ENCODE results near the gene NBPF1. TPM values are rescaled to one million over a fixed set of nuclear protein-coding genes. Genes with fewer than 3 reads are reported as not detected.
"Not testable (repeated sequence)": the region's sequence is repeated elsewhere in the genome, so short reads cannot be mapped to it uniquely, and the experiment has no call there.

Gene NBPF1
- total and polyA plus RNA-seq, 9 donors, result 14.7 to 111 (median 55.9) TPM

DNA sequence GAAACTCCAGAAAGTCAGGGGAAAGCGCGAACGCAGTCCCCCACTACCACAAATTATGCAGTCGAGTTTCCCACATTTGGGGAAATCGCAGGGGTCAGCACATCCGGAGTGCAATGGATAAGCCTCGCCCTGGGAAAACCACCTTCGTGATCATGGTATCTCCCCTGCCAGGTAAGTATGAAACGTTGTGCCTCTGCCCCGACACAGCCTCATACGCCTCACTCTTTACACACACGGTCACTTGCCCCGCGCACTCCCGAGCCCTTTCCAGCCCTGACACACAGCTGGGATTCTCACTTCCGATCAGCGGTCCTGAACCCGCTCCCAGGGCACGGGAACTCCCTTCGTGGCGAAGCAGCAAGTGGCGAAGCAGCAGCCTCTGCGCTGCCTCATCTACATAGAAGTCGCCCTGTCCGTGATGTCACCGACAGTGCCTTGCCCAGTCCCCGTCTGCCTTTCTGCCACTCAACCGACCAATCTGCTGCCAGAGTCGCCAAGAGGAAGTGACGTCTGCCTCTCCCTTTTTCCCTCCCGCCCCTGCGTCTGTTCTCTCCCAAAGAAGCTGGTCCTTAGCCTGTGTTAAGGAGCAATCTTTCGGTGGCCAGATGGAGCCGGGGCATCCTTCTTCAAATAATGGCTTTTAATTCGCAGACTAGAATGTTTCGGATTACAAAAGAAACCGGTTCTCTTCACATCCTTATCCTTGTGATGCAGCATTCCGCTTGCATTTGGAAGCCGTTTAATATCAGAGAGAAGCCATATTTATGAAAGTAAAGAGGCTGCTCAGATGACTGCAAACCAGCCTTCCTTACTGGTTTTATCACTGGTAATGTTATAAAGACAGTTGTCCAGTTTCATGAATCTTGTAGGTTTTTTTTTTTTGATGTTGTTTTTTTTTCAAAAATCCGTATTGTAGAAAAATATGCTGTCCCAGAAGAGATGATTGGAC is 99.0 kb downstream of the NBPF1 start, which contains the start of gene RNU1-1:
Gene RNU1-1 (minus strand): TSS at position 179 of the 949 bp plus-strand sequence.
- peak; percentile 69 to 92 (median 85) for DNase-seq
- H3K36me3 ChIP-seq; intact Hi-C loops (cut with DNase I); H3K27me3 ChIP-seq; H3K4me1 ChIP-seq (ENCODE audit: insufficient read depth); H3K9me3 ChIP-seq: not testable (repeated sequence)
- 1 to 2% (median 1%) methylated on average over 23 to 40 of the region's 40 CpGs for WGBS, 3 donors
- Histone ChIP-seq H3K27ac (peak within 1 kb of the TSS; percentile 52 to 75), H3K4me3 (peak within 1 kb of the TSS; percentile 28)

DNA sequence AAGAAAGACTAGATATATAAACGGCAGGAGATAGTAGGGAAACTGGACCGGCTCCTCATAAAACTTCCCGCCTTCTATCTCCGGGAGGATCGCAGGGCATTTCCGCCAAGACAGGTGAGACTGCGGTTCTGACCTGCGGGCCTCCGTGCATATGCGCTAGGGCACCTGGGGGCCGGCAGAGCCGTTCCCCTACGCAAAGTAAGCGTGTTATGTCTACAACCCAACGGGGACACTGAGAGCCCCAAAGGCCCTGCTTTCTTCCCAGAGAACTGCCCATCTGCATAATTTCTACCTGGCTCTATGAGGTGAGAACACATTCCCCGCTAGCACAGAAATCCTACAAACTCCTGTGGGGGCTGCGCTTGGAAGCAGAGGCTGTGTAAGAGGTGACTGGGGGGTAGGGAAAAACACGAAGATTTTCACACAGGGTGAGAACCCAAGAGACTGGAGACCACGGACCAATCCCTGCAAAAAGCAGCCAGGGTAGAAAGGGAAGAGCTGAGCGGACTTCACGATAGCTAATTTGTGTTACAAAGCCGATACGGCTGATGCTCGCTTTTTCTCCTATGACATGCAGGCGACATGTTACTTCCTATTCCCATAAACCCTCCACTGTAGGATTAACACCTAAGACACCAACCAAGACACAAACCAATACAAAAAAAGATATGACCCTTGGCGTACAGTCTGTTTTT is 99.8 kb downstream of the NBPF1 start:
- H3K36me3 ChIP-seq; H3K4me1 ChIP-seq (ENCODE audit: insufficient read depth); H3K27me3 ChIP-seq; H3K9me3 ChIP-seq; intact Hi-C loops (cut with DNase I): not testable (repeated sequence)
- 5 to 14% (median 10%) methylated on average over 10 to 26 of the region's 26 CpGs for WGBS, 3 donors
- Histone ChIP-seq H3K27ac (peak overlapping the region in 1 of 2 donors; percentile 52), H3K4me3 (peak overlapping the region; percentile 23)
- DNase-seq, result peak in 2 of 5 donors; percentile 46 to 56

DNA sequence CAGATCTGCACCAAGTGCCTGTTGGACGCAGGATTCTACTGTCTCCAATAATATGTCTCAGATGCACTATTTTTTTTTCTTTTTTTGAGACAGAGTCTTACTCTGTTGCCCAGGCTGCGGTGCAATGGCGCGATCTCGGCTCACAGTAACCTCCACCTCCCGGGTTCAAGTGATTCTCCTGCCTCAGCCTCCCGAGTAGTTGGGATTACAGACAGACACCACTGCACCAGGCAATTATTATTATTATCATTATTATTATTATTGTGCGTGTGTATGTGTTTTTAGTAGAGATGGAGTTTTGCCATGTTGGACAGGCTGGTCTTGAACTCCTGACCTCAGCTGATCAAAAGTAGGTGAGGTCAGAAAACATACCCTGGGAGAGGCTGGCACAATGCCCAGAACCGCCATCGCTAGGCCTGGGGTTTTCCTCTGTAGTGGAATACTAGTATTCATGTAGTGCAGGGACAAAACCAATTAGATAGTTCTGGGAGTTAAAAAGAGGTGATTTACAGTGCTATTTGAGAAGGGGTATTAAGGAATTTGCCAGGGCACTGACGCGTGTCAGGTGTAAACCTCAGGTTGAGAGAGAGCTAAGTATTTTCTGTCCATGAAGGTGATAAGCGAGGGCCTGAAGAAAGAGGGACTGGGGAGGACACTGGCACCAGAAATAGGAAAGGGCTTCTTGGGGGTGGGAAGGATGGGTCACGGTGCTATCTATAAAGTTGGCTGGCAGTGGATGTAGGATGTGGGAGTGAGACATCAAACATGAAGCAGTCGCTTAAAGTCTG is 100.5 kb downstream of the NBPF1 start:
- peak in 3 of 5 donors; percentile 50 to 67 (median 54) for DNase-seq
- H3K9me3 ChIP-seq; intact Hi-C loops (cut with DNase I); H3K4me3 ChIP-seq; H3K27me3 ChIP-seq; H3K4me1 ChIP-seq (ENCODE audit: insufficient read depth); H3K36me3 ChIP-seq; H3K27ac ChIP-seq: not testable (repeated sequence)
- 63 to 72% (median 64%) methylated on average over 12 to 15 of the region's 15 CpGs for WGBS, 3 donors

Small RNA genes lying within 50 kb of the gene (small RNA-seq; reads per million reads assigned to genes)
- gene RNU1-1, result not detected
- gene RNU1-6P, result not detected

Other genes starting within 250 kb of the NBPF1 start
- gene SZRD1, start 246.3 kb downstream of the NBPF1 start, total RNA-seq, result 100 to 1,000 TPM in 5 of 7 donors, 10 to 100 TPM in 2; 45.3 to 152 (median 131) TPM
- 10 to 100 TPM; 71.2 to 74.3 TPM for gene SZRD1, start 246.3 kb downstream of the NBPF1 start, polyA plus RNA-seq
- gene SPATA21, start 176.1 kb downstream of the NBPF1 start, total RNA-seq, result not detected
- under 1 TPM in 1 of 2 donors, not detected in 1; 0.17 TPM for gene SPATA21, start 176.1 kb downstream of the NBPF1 start, polyA plus RNA-seq
- 10 to 100 TPM; 36.2 to 60.4 (median 51.9) TPM for gene NECAP2, start 172.8 kb downstream of the NBPF1 start, total RNA-seq
- 10 to 100 TPM; 41.0 to 59.1 TPM for gene NECAP2, start 172.8 kb downstream of the NBPF1 start, polyA plus RNA-seq
- gene RNU1-1, start 99.3 kb downstream of the NBPF1 start, total RNA-seq, result 1,000 to 10,000 TPM in 5 of 7 donors, under 1 TPM in 2; under 0.01 to 7,521 (median 3,807) TPM
- gene RNU1-1, start 99.3 kb downstream of the NBPF1 start, polyA plus RNA-seq, result not detected
- 1,000 to 10,000 TPM in 5 of 7 donors, under 1 TPM in 2; under 0.01 to 7,521 (median 3,807) TPM for gene RNU1-3, start 53.4 kb upstream of the NBPF1 start, total RNA-seq
- not detected for gene RNU1-3, start 53.4 kb upstream of the NBPF1 start, polyA plus RNA-seq
- 1,000 to 10,000 TPM in 5 of 7 donors, under 1 TPM in 2; under 0.01 to 7,521 (median 3,807) TPM for gene RNU1-4, start 127.0 kb upstream of the NBPF1 start, total RNA-seq
- gene RNU1-4, start 127.0 kb upstream of the NBPF1 start, polyA plus RNA-seq, result not detected